Dendritic cell treated with granulocyte-macrophage colony-stimulating factor and Interleukin-4, amounts not matched to agents 40 ng/mL and 50 ng/mL, for 4 days (primary cell): ENCODE results near the gene TOR2A.
A peak's percentile ranks its signal among the peaks of the same experiment; 100 is the strongest.

Experiments
- H3K27ac Mint-ChIP-seq: one replicate; pipeline ENCODE4 v1.8.0; 2022; ENCODE audit warnings: mild to moderate bottlenecking, mixed read lengths
- H3K27me3 Mint-ChIP-seq: one replicate; pipeline ENCODE4 v1.8.0; 2022; ENCODE audit warnings: mild to moderate bottlenecking, mixed read lengths
- H3K36me3 Mint-ChIP-seq: one replicate; pipeline ENCODE4 v1.8.0; 2022; ENCODE audit warnings: low read depth, mixed read lengths
- H3K4me1 Mint-ChIP-seq: one replicate; pipeline ENCODE4 v1.8.0; 2022; ENCODE audit warnings: low read depth, mixed read lengths
- H3K4me3 Mint-ChIP-seq: one replicate; pipeline ENCODE4 v1.8.0; 2022; ENCODE audit warnings: mild to moderate bottlenecking, moderate library complexity, mixed read lengths
- H3K9me3 Mint-ChIP-seq: one replicate; pipeline ENCODE4 v1.8.0; 2022; ENCODE audit warnings: mixed read lengths
- intact Hi-C: fragments of 100-400 bp; cut with micrococcal nuclease; formaldehyde crosslinking; loops from one replicate; pipeline ENCODE4 v1.15.0; 2022

Gene TOR2A

GRCh38 chr9:127698985-127699670 lies 36.0 kb downstream of the TOR2A start:
- peak overlapping the region; percentile 63 for H3K4me3 Mint-ChIP-seq
- H3K9me3 Mint-ChIP-seq: no peaks in the 10 kb centered on the region
- peaks cover 26% of the 10 kb centered on the region for H3K4me1 Mint-ChIP-seq
- intact Hi-C loops: loop anchor here (1.0 kb wide), 1 partner anchor 16 kb away; the partner anchor contains the start of gene PTRH1
- peaks cover 3% of the 10 kb centered on the region for H3K27me3 Mint-ChIP-seq
- no peaks in the 10 kb centered on the region for H3K36me3 Mint-ChIP-seq
- H3K27ac Mint-ChIP-seq: peak overlapping the region; percentile 96

GRCh38 chr9:127698386-127698785 lies 36.7 kb downstream of the TOR2A start:
- Mint-ChIP-seq H3K27me3 (peaks cover 3% of the 10 kb centered on the region), H3K27ac (peak overlapping the region; percentile 96), H3K9me3 (no peaks in the 10 kb centered on the region), H3K4me1 (peaks cover 26% of the 10 kb centered on the region), H3K4me3 (no peak overlapping the region), H3K36me3 (no peaks in the 10 kb centered on the region)
- intact Hi-C loops: no loop called here

GRCh38 chr9:127697575-127697974 lies 37.5 kb downstream of the TOR2A start:
- no peaks in the 10 kb centered on the region for H3K36me3 Mint-ChIP-seq
- H3K4me1 Mint-ChIP-seq: peaks cover 26% of the 10 kb centered on the region
- intact Hi-C loops: no loop called here
- H3K27ac Mint-ChIP-seq: peak overlapping the region; percentile 96
- H3K27me3 Mint-ChIP-seq: peaks cover 3% of the 10 kb centered on the region
- H3K4me3 Mint-ChIP-seq: no peak overlapping the region
- H3K9me3 Mint-ChIP-seq: no peaks in the 10 kb centered on the region

- Mint-ChIP-seq H3K27me3 (no peaks in the 10 kb centered on the region), H3K27ac (no peak overlapping the region), H3K36me3 (peaks cover 10% of the 10 kb centered on the region), H3K4me3 (no peak overlapping the region), H3K4me1 (peaks cover 22% of the 10 kb centered on the region), H3K9me3 (no peaks in the 10 kb centered on the region)
- intact Hi-C loops: no loop called here
Measured at GRCh38 chr9:127694890-127695720, 40.0 kb downstream of the TOR2A start.

- Mint-ChIP-seq H3K9me3 (no peaks in the 10 kb centered on the region), H3K27ac (no peak overlapping the region), H3K4me3 (no peak overlapping the region), H3K27me3 (no peaks in the 10 kb centered on the region), H3K36me3 (peaks cover 16% of the 10 kb centered on the region), H3K4me1 (peaks cover 9% of the 10 kb centered on the region)
- intact Hi-C loops: no loop called here
Measured at GRCh38 chr9:127693697-127694096, 41.4 kb downstream of the TOR2A start.

- no peak overlapping the region for H3K27ac Mint-ChIP-seq
- peaks cover 16% of the 10 kb centered on the region for H3K36me3 Mint-ChIP-seq
- peaks cover 6% of the 10 kb centered on the region for H3K4me1 Mint-ChIP-seq
- H3K4me3 Mint-ChIP-seq: no peak overlapping the region
- H3K27me3 Mint-ChIP-seq: no peaks in the 10 kb centered on the region
- H3K9me3 Mint-ChIP-seq: no peaks in the 10 kb centered on the region
- intact Hi-C loops: no loop called here
Measured at GRCh38 chr9:127693143-127693542, 42.0 kb downstream of the TOR2A start.

GRCh38 chr9:127692071-127692470 lies 43.0 kb downstream of the TOR2A start:
- Mint-ChIP-seq H3K4me1 (no peaks in the 10 kb centered on the region), H3K36me3 (peaks cover 16% of the 10 kb centered on the region), H3K9me3 (no peaks in the 10 kb centered on the region), H3K4me3 (no peak overlapping the region), H3K27ac (no peak overlapping the region), H3K27me3 (no peaks in the 10 kb centered on the region)
- intact Hi-C loops: no loop called here

- H3K36me3 Mint-ChIP-seq: peaks cover 16% of the 10 kb centered on the region
- no peaks in the 10 kb centered on the region for H3K4me1 Mint-ChIP-seq
- no peaks in the 10 kb centered on the region for H3K27me3 Mint-ChIP-seq
- intact Hi-C loops: no loop called here
- H3K27ac Mint-ChIP-seq: no peak overlapping the region
- no peak overlapping the region for H3K4me3 Mint-ChIP-seq
- H3K9me3 Mint-ChIP-seq: no peaks in the 10 kb centered on the region
Measured at GRCh38 chr9:127690735-127691134, 44.4 kb downstream of the TOR2A start.

- H3K9me3 Mint-ChIP-seq: no peaks in the 10 kb centered on the region
- H3K4me1 Mint-ChIP-seq: no peaks in the 10 kb centered on the region
- no peaks in the 10 kb centered on the region for H3K27me3 Mint-ChIP-seq
- intact Hi-C loops: no loop called here
- H3K27ac Mint-ChIP-seq: no peak overlapping the region
- no peak overlapping the region for H3K4me3 Mint-ChIP-seq
- peaks cover 16% of the 10 kb centered on the region for H3K36me3 Mint-ChIP-seq
Measured at GRCh38 chr9:127689329-127690000, 45.6 kb downstream of the TOR2A start.

- Mint-ChIP-seq H3K27me3 (no peaks in the 10 kb centered on the region), H3K36me3 (peaks cover 24% of the 10 kb centered on the region), H3K27ac (no peak overlapping the region), H3K4me1 (no peaks in the 10 kb centered on the region), H3K9me3 (no peaks in the 10 kb centered on the region), H3K4me3 (no peak overlapping the region)
- intact Hi-C loops: no loop called here
Measured at GRCh38 chr9:127686461-127687393, 48.4 kb downstream of the TOR2A start.

GRCh38 chr9:127684576-127684975 lies 50.5 kb downstream of the TOR2A start:
- no peak overlapping the region for H3K4me3 Mint-ChIP-seq
- intact Hi-C loops: no loop called here
- no peak overlapping the region for H3K27ac Mint-ChIP-seq

GRCh38 chr9:127683723-127684122 lies 51.4 kb downstream of the TOR2A start:
- Mint-ChIP-seq H3K4me1 (no peaks in the 10 kb centered on the region), H3K27ac (no peak overlapping the region), H3K4me3 (no peak overlapping the region), H3K27me3 (no peaks in the 10 kb centered on the region), H3K36me3 (peaks cover 20% of the 10 kb centered on the region), H3K9me3 (no peaks in the 10 kb centered on the region)
- intact Hi-C loops: no loop called here

More at GRCh38 chr9:127684576-127684975, 50.5 kb downstream of the TOR2A start:
- Mint-ChIP-seq H3K4me1 (no peaks in the 10 kb centered on the region), H3K9me3 (no peaks in the 10 kb centered on the region), H3K27me3 (no peaks in the 10 kb centered on the region), H3K36me3 (peaks cover 16% of the 10 kb centered on the region)

- Mint-ChIP-seq H3K4me1 (no peaks in the 10 kb centered on the region), H3K27ac (no peak overlapping the region), H3K36me3 (peaks cover 28% of the 10 kb centered on the region), H3K9me3 (no peaks in the 10 kb centered on the region), H3K27me3 (no peaks in the 10 kb centered on the region), H3K4me3 (no peak overlapping the region)
- intact Hi-C loops: no loop called here
Measured at GRCh38 chr9:127682351-127683136, 52.5 kb downstream of the TOR2A start.
